GM19463 (cell line): Measurements from ENCODE around the gene FER.

ENCODE experiments used
- ATAC-seq: cut with Tn5 transposase; IDR thresholded peaks from one replicate; pipeline ENCODE4 v1.9.1; 2021; ENCODE audit warnings: mild to moderate bottlenecking, moderate library complexity; ENCODE audit not compliant: unreplicated experiment

FER gene

DNA sequence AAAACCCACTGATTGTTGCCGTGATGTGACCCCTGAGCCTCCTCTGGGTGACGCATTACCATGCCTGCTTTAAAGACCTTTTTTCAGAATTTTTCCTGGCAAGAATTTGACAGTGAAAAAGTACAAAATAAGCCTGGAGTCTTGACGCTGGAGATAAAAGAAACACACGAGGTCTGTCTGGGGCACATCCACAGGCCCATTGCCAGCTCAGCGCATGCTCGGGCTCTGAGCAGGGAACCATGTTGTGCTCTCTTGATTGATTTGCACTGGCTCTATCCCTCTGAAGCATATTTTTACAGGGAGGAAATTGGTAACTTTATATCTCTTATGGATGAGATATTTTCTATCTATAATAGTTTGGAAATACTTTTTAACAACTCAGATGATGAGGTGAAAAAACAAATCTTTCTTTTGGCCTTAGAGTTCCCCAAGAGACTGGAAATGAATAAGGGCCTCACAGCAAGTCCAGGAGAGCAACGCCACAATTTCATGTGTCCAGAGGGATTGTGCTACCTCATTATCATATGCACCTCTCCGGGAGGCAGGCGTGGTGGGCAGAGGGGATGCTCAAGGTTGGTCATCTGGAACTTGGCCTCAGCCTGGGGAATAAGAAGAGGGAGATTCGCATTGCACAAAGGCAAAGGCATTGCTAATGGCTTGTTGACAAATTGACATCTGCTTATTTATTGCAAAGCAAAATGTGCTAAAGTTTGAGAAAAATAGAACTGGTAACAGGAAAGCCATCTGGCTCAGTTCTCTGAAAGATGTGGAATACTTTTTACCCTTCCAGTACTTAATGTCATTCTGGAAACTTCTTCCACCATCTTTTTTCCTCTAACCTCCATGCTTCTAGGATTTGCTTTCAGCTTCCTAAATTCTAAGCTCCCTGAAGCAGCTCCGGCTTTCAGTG, 478.3 kb downstream of the FER start:
- no peak for ATAC-seq

DNA sequence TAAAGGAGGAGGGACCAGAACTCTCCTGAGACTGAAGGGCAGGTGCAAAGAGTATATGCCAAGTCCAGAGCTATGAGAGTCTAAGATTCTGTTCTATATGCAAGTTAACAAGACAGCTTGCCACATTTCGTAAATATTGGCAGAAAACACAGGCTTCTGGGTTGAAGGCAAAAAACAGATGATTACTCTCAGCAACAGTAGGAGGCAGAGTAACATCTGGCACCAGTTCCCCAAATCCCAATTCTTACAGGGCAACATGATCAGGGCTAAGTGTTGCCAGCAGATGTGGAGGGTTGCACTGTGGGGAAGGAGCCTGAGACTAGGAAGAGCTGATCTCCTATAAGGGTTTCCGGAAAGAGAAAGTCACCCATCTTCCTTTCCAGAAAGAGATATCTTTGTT, 482.7 kb downstream of the FER start:
- no peak for ATAC-seq

DNA sequence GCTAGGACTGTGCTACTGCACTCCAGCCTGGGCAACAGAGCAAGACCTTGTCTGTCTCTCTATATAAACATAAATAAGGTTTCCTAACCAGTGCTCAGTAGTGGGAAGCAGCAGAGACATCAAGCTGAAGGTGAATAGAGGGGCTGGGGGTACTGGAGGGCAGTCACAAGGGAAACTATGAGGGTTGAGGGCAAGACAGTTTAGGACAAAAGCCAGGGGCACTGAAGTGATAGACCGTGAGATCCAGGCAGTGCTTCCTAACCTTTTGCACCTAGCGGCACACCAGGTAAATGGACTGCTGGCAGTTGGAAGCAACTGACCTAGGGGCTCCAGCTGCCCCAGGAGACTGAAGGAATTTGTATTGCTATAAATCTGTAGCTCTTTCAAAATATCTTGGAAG, 483.6 kb downstream of the FER start:
- ATAC-seq, result no peak

DNA sequence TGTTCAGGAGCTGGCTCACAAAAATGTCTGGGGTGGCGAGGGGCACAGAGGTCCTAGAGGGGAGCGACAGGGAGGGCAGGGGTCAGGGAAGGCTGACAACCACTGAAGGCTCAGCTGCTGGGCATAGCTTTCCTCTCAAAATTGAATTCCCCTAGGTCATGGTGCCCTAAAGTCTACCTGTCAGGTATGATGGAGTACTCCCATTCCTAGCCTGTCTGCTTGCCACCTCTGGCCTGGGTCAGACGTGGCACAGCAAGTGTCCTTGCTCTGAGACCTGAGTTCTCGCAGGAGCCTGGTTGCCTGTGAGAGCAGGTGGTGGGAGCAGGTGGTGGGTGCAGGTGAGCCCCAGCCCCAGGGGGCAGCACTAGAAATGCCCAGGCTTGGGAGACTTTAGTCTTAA, 486.7 kb downstream of the FER start:
- ATAC-seq, result no peak

DNA sequence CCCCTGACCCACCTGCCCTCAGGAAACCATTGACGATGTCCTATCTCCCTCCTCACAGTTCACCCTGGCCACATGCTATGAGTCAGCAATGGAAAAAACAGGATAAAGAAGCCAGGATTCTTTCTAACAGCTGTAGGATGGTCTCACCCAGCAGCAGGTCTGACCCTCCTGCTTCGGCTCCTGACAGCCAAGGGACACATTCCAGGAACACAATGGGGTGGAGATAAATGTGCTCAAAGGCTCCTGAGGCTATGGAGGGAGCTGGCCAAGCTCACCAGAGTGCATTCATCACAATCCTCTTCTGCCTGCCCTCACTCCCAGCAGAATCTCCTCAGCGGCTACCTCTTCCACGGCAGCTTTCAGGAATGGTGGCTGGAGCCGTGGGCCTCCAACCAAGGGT, 491.8 kb downstream of the FER start:
- ATAC-seq, result no peak

DNA sequence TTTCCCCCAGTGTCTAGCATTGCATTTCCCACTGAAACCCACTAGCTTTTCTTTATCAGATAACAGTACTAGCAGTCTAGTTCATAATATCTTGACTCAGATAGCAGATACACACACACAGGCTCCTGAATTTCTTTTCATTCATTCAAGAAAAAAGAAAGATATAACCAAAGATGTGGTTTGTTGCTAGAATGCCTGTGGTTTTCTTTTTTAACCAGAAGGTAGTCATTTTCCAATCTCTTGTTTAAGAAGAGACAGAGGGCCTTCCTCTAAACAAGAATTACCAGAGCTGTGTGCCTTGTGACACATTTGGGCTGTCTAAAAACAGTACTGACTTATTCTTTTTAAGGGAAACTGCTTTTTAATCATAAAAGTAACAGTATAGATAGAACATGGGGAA, 494.8 kb downstream of the FER start:
- ATAC-seq, result no peak

DNA sequence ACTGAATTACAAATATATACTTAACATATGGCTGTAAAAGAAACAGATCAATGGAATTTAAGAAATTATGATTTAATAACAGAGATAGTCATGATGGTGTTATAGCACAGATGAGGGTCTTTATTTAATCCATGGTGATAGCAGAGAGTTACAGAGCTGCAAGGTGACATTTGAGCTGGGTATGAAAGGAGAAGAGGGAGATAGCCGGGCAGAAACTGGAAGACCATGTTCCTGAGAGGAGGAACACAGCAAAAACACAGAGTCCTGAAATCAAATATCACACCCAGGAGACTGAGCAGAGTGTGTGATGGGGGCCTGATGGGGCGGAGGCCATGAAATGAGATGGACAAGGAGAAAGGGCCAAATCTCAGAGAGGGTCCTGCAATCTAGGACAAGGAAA, 498.7 kb downstream of the FER start:
- no peak for ATAC-seq
